A549 (cell line): ENCODE results near the gene MTO1. TPM values are rescaled to one million over a fixed set of nuclear protein-coding genes. Genes with fewer than 3 reads are reported as not detected.

Experiments
- ATAC-seq, 2 experiments: fragments of 200-7000 bp in 1 of 2; fragments of >200 bp in 1 of 2; cut with Nextera tagmentation in 1 of 2; cut with Tn5 transposase in 1 of 2; 3 replicates each; pipeline versions ENCODE4 v1.8.0 to v1.9.1; 2018 to 2020; ENCODE audit warnings: mild to moderate bottlenecking in 1 of 2, moderate library complexity in 1 of 2
- CTCF ChIA-PET: fragments of 300-600 bp; sonication (Branson Sonifier 250); formaldehyde crosslinking; extraction: SDS; loops from one replicate; lab custom pipeline; 2021; ENCODE audit warnings: antibody characterized with exemption, inconsistent platforms; lab: Yijun Ruan, JAX
- POLR2A ChIA-PET: fragments of 350-600 bp; formaldehyde crosslinking; extraction: SDS; loops from one replicate; lab custom pipeline; 2021; ENCODE audit warnings: antibody characterized with exemption, inconsistent platforms; lab: Yijun Ruan, JAX
- DNase-seq, 2 experiments: peaks; one replicate each; pipeline versions ENCODE4 v3.0.0 to v3.0.0-alpha.2; 2011 to 2016; ENCODE audit warnings: low read depth in 1 of 2, low spot score in 1 of 2
- FAIRE-seq: peaks from 2 replicates; lab custom pipeline; 2011; peaks lifted over from hg19 to GRCh38; lab: Jason Lieb, UNC
- H3K27ac ChIP-seq, 2 experiments: fragments of >200 bp; sonication (Bioruptor Twin); formaldehyde crosslinking; 3 replicates each; pipeline ENCODE4 v1.5.1; 2016 to 2017
- H3K4me1 ChIP-seq: fragments of >200 bp; sonication (Bioruptor Twin); formaldehyde crosslinking; 3 replicates; pipeline ENCODE4 v1.6.1; 2016
- H3K4me2 ChIP-seq: fragments of >200 bp; sonication (Bioruptor Twin); formaldehyde crosslinking; 3 replicates; pipeline ENCODE4 v1.6.1; 2016
- H3K4me3 ChIP-seq: fragments of >200 bp; sonication (Bioruptor Twin); formaldehyde crosslinking; 3 replicates; pipeline ENCODE4 v1.5.1; 2016
- H3K9me3 ChIP-seq: fragments of >200 bp; sonication (Bioruptor Twin); formaldehyde crosslinking; 3 replicates; pipeline ENCODE4 v1.6.1; 2016
- CBX8 ChIP-seq: fragments of 200-600 bp; sonication (generic); IDR thresholded peaks from 2 replicates; pipeline ENCODE4 v1.6.1; 2016
- CHD4 ChIP-seq: fragments of 200-600 bp; sonication (generic); IDR thresholded peaks from 2 replicates; pipeline ENCODE4 v1.6.1; 2016; ENCODE audit warnings: antibody characterized with exemption, mild to moderate bottlenecking, borderline replicate concordance
- EHF ChIP-seq: fragments of 250-450 bp; sonication (Bioruptor Pico); IDR thresholded peaks from 2 replicates; pipeline ENCODE4 v1.5.0; 2020; ENCODE audit warnings: mild to moderate bottlenecking
- EHMT2 ChIP-seq: fragments of 200-600 bp; sonication (generic); IDR thresholded peaks from 2 replicates; pipeline ENCODE4 v1.6.1; 2016; ENCODE audit warnings: antibody characterized with exemption, low read depth, mild to moderate bottlenecking, moderate library complexity
- ESRRA ChIP-seq: fragments of 150-350 bp; IDR thresholded peaks from 2 replicates; pipeline ENCODE4 v1.6.1; 2014; ENCODE audit warnings: mild to moderate bottlenecking, low read length, borderline replicate concordance
- GATA3 ChIP-seq: IDR thresholded peaks from 2 replicates; pipeline ENCODE4 v1.6.1; 2012; ENCODE audit warnings: borderline replicate concordance
- HDAC2 ChIP-seq: fragments of 200-600 bp; sonication (generic); IDR thresholded peaks from 2 replicates; pipeline ENCODE4 v1.6.1; 2016
- HMGXB4 ChIP-seq: fragments of 250-450 bp; sonication (Bioruptor Pico); IDR thresholded peaks from 2 replicates; pipeline ENCODE4 v1.5.0; 2021; ENCODE audit warnings: mild to moderate bottlenecking, moderate library complexity, borderline replicate concordance
- HOXA7 ChIP-seq: fragments of 250-450 bp; sonication (Bioruptor Pico); IDR thresholded peaks from 2 replicates; pipeline ENCODE4 v1.5.0; 2020; ENCODE audit warnings: mild to moderate bottlenecking, moderate library complexity
- JUNB ChIP-seq: fragments of >200 bp; sonication (Bioruptor Twin); formaldehyde crosslinking; IDR thresholded peaks from 2 replicates; pipeline ENCODE4 v1.6.1; 2016
- KDM1A ChIP-seq: fragments of 200-600 bp; sonication (generic); IDR thresholded peaks from 2 replicates; pipeline ENCODE4 v1.6.1; 2016; ENCODE audit warnings: low read depth, mild to moderate bottlenecking
- KDM5A ChIP-seq: fragments of 200-600 bp; sonication (generic); IDR thresholded peaks from 2 replicates; pipeline ENCODE4 v1.6.1; 2016; ENCODE audit warnings: antibody characterized with exemption, mild to moderate bottlenecking
- MAZ ChIP-seq: fragments of 150-350 bp; IDR thresholded peaks from 2 replicates; pipeline ENCODE4 v1.6.1; 2014; ENCODE audit warnings: antibody characterized with exemption, low read depth, low read length, borderline replicate concordance
- NFE2L2 ChIP-seq: fragments of 150-350 bp; conservative IDR thresholded peaks from 2 replicates; pipeline ENCODE4 v1.6.1; 2014; ENCODE audit warnings: low read length
- NR3C1 ChIP-seq: fragments of >200 bp; sonication (Bioruptor Twin); formaldehyde crosslinking; IDR thresholded peaks from 3 replicates; pipeline ENCODE4 v1.6.1; 2017
- PHF8 ChIP-seq: fragments of 200-600 bp; sonication (generic); IDR thresholded peaks from 2 replicates; pipeline ENCODE4 v1.6.1; 2016; ENCODE audit warnings: low read depth, mild to moderate bottlenecking, antibody characterized with exemption, moderate library complexity, borderline replicate concordance
- POLR2A ChIP-seq: IDR thresholded peaks from 2 replicates; pipeline ENCODE4 v1.6.1; 2012; ENCODE audit warnings: mild to moderate bottlenecking, low read length
- POLR2AphosphoS2 ChIP-seq: conservative IDR thresholded peaks from 2 replicates; pipeline ENCODE4 v1.6.1; 2012; ENCODE audit warnings: low read length, improper control_type of control experiment, inconsistent platforms
- RARB ChIP-seq: fragments of 250-450 bp; sonication (Bioruptor Pico); IDR thresholded peaks from 2 replicates; pipeline ENCODE4 v1.8.0; 2021; ENCODE audit warnings: mild to moderate bottlenecking, moderate library complexity
- RCOR1 ChIP-seq: fragments of 150-350 bp; IDR thresholded peaks from 2 replicates; pipeline ENCODE4 v1.6.1; 2014; ENCODE audit warnings: antibody characterized with exemption, low read length, low read depth
- RFX5 ChIP-seq: fragments of 450-650 bp; IDR thresholded peaks from 2 replicates; pipeline ENCODE4 v1.7.1; 2014; ENCODE audit warnings: antibody characterized with exemption, mild to moderate bottlenecking, moderate library complexity
- TFCP2L1 ChIP-seq: fragments of 250-450 bp; sonication (Bioruptor Pico); IDR thresholded peaks from 2 replicates; pipeline ENCODE4 v1.5.0; 2021; ENCODE audit warnings: mild to moderate bottlenecking
- TP53 ChIP-seq: fragments of 250-450 bp; sonication (Bioruptor Pico); IDR thresholded peaks from 2 replicates; pipeline ENCODE4 v1.5.0; 2021; ENCODE audit warnings: mild to moderate bottlenecking, moderate library complexity
- ZC3H11A ChIP-seq: fragments of 450-650 bp; IDR thresholded peaks from 2 replicates; pipeline ENCODE4 v1.6.1; 2014; ENCODE audit warnings: antibody characterized with exemption, mild to moderate bottlenecking
- ZFP36 ChIP-seq: fragments of 450-650 bp; IDR thresholded peaks from 2 replicates; pipeline ENCODE4 v1.6.1; 2014; ENCODE audit warnings: borderline replicate concordance; ENCODE audit not compliant: partially characterized antibody
- WGBS: methylation state at CpG from one replicate; pipeline ENCODE4 v1.1.6; 2017; ENCODE audit errors: missing lambda C conversion rate; 5-methylcytosine and 5-hydroxymethylcytosine counted together
- polyA minus RNA-seq: library from RNA; depleted of rRNA, polyadenylated mRNA; stranded (reverse); fragments of >200 nt; gene quantifications from 2 replicates; pipeline ENCODE4 v1.2.3, GENCODE V29; 2011; rRNA and poly(A)+ RNA removed
- polyA plus RNA-seq, 4 experiments: library from polyadenylated mRNA; depleted of rRNA in 3 of 4; stranded (reverse); fragments of >200 nt; fragmentation: RNase III in 1 of 4; extraction: RNeasy Plus Mini Kit Qiagen cat#74134 plus additional on column Dnase treatment in 1 of 4; gene quantifications; 2 replicates in 3 of 4; 3 replicates in 1 of 4; pipeline ENCODE4 v1.2.3, GENCODE V29; 2011 to 2017
- TF ChIP-seq, protein P1 (sequence below): fragments of >200 bp; sonication (Bioruptor Twin); formaldehyde crosslinking; IDR thresholded peaks from 3 replicates; pipeline ENCODE4 v1.6.1; 2016
- TF ChIP-seq, protein P2 (sequence below): fragments of 200-600 bp; sonication (generic); IDR thresholded peaks from 2 replicates; pipeline ENCODE4 v1.6.1; 2016; ENCODE audit warnings: antibody characterized with exemption, mild to moderate bottlenecking, moderate library complexity
- TF ChIP-seq, protein P3 (sequence below): IDR thresholded peaks from 2 replicates; pipeline ENCODE4 v1.6.1; 2012
- TF ChIP-seq, protein P4 (sequence below): fragments of >200 bp; sonication (Bioruptor Twin); formaldehyde crosslinking; IDR thresholded peaks from 3 replicates; pipeline ENCODE4 v1.5.1; 2016

Gene MTO1, protein sequence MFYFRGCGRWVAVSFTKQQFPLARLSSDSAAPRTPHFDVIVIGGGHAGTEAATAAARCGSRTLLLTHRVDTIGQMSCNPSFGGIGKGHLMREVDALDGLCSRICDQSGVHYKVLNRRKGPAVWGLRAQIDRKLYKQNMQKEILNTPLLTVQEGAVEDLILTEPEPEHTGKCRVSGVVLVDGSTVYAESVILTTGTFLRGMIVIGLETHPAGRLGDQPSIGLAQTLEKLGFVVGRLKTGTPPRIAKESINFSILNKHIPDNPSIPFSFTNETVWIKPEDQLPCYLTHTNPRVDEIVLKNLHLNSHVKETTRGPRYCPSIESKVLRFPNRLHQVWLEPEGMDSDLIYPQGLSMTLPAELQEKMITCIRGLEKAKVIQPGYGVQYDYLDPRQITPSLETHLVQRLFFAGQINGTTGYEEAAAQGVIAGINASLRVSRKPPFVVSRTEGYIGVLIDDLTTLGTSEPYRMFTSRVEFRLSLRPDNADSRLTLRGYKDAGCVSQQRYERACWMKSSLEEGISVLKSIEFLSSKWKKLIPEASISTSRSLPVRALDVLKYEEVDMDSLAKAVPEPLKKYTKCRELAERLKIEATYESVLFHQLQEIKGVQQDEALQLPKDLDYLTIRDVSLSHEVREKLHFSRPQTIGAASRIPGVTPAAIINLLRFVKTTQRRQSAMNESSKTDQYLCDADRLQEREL
- polyA plus RNA-seq (2011; rRNA removed) (19.9 and 22.1 TPM in 2 replicates), polyA plus RNA-seq (2017; fragmentation: RNase III; extraction: RNeasy Plus Mini Kit Qiagen cat#74134 plus additional on column Dnase treatment) (11.4 to 13.5 TPM (median 12.8 TPM) in 3 replicates), polyA minus RNA-seq (10.6 and 11.0 TPM in 2 replicates)
- 7.9 TPM in 2 replicates for polyA plus RNA-seq (2012; cell fraction: cytosol; rRNA removed)
- 10.3 and 14.8 TPM in 2 replicates for polyA plus RNA-seq (2012; cell fraction: nucleus; rRNA removed)

DNA sequence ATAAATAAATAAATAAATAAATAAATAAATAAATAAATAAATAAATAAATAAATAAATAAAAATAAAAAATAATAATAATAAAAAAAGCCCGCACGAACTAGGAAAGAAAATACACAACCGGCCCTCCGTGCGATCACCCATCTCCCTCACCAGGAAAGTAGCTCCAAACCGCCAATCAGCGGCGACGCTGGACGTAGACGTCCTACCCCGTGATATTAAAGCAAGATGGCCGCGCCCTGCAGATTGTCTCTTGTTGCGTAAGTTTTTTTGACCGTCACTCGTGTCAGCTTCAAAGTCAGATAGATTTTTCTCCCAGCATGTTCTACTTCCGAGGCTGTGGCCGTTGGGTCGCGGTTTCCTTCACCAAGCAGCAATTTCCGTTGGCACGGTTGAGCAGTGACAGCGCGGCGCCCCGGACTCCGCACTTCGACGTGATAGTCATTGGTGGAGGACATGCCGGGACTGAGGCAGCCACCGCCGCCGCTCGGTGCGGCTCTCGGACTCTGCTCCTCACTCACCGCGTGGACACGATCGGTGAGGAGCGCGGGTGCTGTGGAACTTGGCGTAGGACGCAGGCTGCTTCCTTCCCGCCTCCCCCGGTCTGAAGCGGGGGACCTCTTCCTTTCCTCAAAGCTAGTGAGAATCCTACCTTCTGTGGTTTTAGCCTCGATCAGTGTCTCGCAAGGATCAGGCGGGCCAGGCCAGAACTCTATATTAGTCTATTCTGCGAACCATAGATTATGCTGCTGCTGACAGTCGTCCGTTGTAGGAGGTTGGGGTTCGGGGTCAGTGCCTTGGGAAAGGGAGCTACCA is at the start of gene MTO1:
MTO1 (plus strand) TSS at position 201 of the 814 bp plus-strand sequence; CDS start at position 319, 118 bp downstream.
- Histone ChIP-seq H3K9me3 (no peaks in the 10 kb centered on the region), H3K4me3 (peak within 1 kb of the TSS; percentile 65), H3K4me1 (no peaks in the 10 kb centered on the region), H3K4me2 (peak within 1 kb of the TSS; percentile 84), H3K27ac (peak within 1 kb of the TSS; percentile 87 to 89)
- no peak for FAIRE-seq
- ATAC-seq: peak; percentile 99
- WGBS: under 1% methylated on average over 27 of the region's 55 CpGs
- DNase-seq: peak; percentile 86 to 88
- POLR2A ChIA-PET: interaction anchor here (0.8 to 2.4 kb wide), 8 partner anchors 10 to 192 kb away, joined by 3 to 18 read pairs (median 6); partner anchors contain the start of genes CGAS, EEF1A1 and SLC17A5
- CTCF ChIA-PET: interaction anchor here (0.5 to 3.0 kb wide), 7 partner anchors 10 to 1050 kb away, joined by 3 to 10 read pairs (median 4); partner anchors contain the start of genes CGAS and SLC17A5
- TF ChIP-seq RARB (CRISPR knock-in tag): no peak
- no peak for TF ChIP-seq NFE2L2
- TF ChIP-seq EHF (CRISPR knock-in tag): no peak
- TF ChIP-seq POLR2AphosphoS2: no peak
- no peak for TF ChIP-seq TFCP2L1
- no peak for TF ChIP-seq HDAC2
- TF ChIP-seq TP53 (CRISPR knock-in tag): no peak
- no peak for TF ChIP-seq MAZ
- TF ChIP-seq KDM1A: no peak
- TF ChIP-seq, protein P1, sequence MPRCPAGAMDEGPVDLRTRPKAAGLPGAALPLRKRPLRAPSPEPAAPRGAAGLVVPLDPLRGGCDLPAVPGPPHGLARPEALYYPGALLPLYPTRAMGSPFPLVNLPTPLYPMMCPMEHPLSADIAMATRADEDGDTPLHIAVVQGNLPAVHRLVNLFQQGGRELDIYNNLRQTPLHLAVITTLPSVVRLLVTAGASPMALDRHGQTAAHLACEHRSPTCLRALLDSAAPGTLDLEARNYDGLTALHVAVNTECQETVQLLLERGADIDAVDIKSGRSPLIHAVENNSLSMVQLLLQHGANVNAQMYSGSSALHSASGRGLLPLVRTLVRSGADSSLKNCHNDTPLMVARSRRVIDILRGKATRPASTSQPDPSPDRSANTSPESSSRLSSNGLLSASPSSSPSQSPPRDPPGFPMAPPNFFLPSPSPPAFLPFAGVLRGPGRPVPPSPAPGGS: peak; percentile 60; the same call in 1 of the 3 replicates
- TF ChIP-seq RFX5: no peak
- peak; percentile 50 for TF ChIP-seq POLR2A
- TF ChIP-seq EHMT2: no peak
- 0 out of 2 replicates have a peak, but pooled peaks have one; percentile 14 for TF ChIP-seq GATA3
- TF ChIP-seq, protein P2, sequence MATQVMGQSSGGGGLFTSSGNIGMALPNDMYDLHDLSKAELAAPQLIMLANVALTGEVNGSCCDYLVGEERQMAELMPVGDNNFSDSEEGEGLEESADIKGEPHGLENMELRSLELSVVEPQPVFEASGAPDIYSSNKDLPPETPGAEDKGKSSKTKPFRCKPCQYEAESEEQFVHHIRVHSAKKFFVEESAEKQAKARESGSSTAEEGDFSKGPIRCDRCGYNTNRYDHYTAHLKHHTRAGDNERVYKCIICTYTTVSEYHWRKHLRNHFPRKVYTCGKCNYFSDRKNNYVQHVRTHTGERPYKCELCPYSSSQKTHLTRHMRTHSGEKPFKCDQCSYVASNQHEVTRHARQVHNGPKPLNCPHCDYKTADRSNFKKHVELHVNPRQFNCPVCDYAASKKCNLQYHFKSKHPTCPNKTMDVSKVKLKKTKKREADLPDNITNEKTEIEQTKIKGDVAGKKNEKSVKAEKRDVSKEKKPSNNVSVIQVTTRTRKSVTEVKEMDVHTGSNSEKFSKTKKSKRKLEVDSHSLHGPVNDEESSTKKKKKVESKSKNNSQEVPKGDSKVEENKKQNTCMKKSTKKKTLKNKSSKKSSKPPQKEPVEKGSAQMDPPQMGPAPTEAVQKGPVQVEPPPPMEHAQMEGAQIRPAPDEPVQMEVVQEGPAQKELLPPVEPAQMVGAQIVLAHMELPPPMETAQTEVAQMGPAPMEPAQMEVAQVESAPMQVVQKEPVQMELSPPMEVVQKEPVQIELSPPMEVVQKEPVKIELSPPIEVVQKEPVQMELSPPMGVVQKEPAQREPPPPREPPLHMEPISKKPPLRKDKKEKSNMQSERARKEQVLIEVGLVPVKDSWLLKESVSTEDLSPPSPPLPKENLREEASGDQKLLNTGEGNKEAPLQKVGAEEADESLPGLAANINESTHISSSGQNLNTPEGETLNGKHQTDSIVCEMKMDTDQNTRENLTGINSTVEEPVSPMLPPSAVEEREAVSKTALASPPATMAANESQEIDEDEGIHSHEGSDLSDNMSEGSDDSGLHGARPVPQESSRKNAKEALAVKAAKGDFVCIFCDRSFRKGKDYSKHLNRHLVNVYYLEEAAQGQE: no peak
- no peak for TF ChIP-seq ZFP36
- TF ChIP-seq HMGXB4 (CRISPR knock-in tag): no peak
- peak; percentile 42 for TF ChIP-seq ZC3H11A
- TF ChIP-seq, protein P3, sequence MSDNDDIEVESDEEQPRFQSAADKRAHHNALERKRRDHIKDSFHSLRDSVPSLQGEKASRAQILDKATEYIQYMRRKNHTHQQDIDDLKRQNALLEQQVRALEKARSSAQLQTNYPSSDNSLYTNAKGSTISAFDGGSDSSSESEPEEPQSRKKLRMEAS: peak; percentile 53; the same call in 1 of the 2 replicates
- no peak for TF ChIP-seq CHD4
- no peak for TF ChIP-seq HOXA7 (CRISPR knock-in tag)
- TF ChIP-seq NR3C1: no peak
- no peak for TF ChIP-seq CBX8
- no peak for TF ChIP-seq JUNB
- no peak for TF ChIP-seq ESRRA
- TF ChIP-seq RCOR1: no peak
- TF ChIP-seq, protein P4, sequence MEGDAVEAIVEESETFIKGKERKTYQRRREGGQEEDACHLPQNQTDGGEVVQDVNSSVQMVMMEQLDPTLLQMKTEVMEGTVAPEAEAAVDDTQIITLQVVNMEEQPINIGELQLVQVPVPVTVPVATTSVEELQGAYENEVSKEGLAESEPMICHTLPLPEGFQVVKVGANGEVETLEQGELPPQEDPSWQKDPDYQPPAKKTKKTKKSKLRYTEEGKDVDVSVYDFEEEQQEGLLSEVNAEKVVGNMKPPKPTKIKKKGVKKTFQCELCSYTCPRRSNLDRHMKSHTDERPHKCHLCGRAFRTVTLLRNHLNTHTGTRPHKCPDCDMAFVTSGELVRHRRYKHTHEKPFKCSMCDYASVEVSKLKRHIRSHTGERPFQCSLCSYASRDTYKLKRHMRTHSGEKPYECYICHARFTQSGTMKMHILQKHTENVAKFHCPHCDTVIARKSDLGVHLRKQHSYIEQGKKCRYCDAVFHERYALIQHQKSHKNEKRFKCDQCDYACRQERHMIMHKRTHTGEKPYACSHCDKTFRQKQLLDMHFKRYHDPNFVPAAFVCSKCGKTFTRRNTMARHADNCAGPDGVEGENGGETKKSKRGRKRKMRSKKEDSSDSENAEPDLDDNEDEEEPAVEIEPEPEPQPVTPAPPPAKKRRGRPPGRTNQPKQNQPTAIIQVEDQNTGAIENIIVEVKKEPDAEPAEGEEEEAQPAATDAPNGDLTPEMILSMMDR: no peak
- TF ChIP-seq KDM5A: peak; percentile 90
- TF ChIP-seq PHF8: no peak
